Measurements from ENCODE around the gene AREL1.

Gene AREL1

DNA sequence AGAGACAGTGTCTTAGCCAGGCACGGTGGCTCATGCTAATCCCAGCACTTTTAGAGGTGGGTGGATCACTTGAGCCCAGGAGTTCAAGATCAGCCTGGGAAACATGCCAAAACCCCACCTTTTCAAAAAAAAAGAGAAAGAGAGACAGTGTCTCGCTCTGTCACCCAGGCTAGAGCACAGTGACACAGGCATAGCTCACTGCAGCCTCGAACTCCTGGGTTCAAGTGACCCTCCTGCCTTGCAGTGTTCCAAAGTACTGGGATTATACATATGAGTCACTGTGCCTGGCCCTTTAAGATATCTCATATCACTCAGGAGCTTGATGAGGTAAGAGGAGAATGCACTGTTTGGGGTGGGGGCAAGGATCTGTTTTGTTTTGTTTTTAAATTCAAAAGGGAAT lies 52.7 kb downstream of the AREL1 start:
- ChIA-PET POLR2A (no interaction called here), CTCF (no interaction called here)
- DNase-seq (ENCODE audit: extremely low spot score), result no peak
- TF ChIP-seq, protein P1, sequence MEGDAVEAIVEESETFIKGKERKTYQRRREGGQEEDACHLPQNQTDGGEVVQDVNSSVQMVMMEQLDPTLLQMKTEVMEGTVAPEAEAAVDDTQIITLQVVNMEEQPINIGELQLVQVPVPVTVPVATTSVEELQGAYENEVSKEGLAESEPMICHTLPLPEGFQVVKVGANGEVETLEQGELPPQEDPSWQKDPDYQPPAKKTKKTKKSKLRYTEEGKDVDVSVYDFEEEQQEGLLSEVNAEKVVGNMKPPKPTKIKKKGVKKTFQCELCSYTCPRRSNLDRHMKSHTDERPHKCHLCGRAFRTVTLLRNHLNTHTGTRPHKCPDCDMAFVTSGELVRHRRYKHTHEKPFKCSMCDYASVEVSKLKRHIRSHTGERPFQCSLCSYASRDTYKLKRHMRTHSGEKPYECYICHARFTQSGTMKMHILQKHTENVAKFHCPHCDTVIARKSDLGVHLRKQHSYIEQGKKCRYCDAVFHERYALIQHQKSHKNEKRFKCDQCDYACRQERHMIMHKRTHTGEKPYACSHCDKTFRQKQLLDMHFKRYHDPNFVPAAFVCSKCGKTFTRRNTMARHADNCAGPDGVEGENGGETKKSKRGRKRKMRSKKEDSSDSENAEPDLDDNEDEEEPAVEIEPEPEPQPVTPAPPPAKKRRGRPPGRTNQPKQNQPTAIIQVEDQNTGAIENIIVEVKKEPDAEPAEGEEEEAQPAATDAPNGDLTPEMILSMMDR (IDR thresholded peaks at IDR 0.05; ENCODE audit: control extremely low read depth, extremely low read depth, low read depth, missing control alignments), result no peak

DNA sequence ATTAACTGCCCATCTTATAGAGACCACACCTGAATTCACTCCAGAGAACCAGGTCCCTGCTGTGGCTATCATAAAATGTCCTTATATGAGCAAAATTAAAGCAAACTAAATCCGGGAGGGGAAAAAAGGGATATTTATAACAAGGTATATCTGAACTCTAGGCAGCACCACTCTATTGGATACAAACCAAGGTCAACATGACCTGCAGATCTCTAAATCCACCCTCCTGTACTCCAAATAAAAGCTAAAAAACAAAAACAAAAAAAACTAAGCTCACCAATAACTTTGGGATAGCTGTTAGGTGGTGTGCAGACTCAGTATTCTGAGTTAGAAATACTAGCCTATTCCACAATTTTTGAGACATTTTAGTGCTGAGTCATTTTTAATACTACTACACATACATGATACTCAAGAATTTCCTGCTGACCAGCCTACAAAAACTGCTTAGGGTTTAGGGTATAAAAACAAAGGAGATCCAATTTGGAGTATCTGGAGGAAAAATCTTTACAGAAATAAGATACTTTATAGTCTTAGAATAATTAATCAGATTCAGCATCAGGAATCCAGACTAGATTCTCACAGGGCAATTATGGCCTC lies 54.2 kb downstream of the AREL1 start:
- CTCF ChIA-PET, result no interaction called here

DNA sequence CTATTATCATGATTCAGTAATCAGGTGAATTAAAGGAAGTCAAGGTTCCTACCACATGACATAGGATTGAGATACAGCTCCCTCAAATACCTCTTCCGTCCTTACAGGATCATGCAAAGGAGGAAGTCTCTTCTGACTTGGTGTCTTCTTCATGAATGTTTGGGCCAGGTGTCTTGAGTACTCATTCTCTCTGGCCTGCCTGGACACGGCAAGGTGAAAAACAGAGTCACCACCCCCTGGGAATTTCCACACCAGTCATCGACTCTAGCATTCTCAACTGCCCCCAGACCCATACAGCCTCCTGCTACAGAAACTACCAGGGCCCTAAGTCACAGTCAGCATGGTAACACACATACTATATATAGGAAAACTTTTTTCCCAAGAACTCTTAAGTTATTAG lies 55.9 kb downstream of the AREL1 start:
- POLR2A ChIA-PET, result interaction anchor here (0.8 kb wide), 1 partner anchor 194 kb away, joined by 3 read pairs; no protein-coding TSS in a partner anchor
- DNase-seq (ENCODE audit: extremely low spot score), result no peak
- CTCF ChIA-PET, result interaction anchor here (0.8 kb wide), 1 partner anchor 48 kb away, joined by 4 read pairs; no protein-coding TSS in a partner anchor
- TF ChIP-seq, protein P1 (IDR thresholded peaks at IDR 0.05; ENCODE audit: control extremely low read depth, extremely low read depth, low read depth, missing control alignments), result no peak

More for the DNA sequence above, 54.2 kb downstream of the AREL1 start:
- POLR2A ChIA-PET, result no interaction called here
- TF ChIP-seq, protein P1 (IDR thresholded peaks at IDR 0.05; ENCODE audit: control extremely low read depth, extremely low read depth, low read depth, missing control alignments), result no peak
- DNase-seq (ENCODE audit: extremely low spot score), result no peak

DNA sequence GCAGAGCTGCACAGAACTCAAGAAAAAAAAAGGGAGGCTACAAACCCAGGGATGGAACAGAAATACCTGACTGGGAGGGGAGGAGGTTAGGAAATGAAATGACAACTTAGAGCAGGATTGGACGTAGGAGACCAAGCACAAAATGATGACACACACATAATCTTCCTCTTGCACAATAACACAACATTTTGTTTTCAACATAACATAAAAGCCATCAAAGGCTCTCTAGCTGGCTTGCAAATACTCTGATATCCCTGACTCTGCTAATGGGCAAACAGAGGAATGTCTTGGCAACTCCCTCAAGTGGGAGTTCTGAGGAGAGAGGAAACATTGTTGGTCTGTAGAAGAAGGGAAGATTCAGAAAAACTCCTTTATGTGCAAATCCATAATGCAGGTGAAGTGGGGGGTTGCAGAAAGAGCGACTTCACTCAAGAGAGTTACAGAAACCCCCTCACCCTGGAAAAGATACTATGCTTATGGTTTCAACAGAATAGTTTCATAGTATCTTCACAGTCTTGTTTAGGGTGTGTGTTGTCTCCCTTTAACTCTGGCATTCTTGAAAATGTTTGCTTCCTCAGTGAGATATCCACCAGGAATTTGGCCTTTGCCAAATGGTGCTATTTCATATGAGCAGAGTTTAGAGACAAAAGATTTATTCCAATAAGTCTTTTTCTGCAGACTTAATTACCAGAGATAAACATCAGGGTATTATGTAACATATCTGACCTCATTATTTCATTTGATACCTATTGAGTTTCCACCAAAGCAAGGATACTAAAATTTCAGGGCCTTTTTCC lies 57.1 kb downstream of the AREL1 start:
- POLR2A ChIA-PET, result no interaction called here
- DNase-seq (ENCODE audit: extremely low spot score), result no peak
- TF ChIP-seq, protein P1 (IDR thresholded peaks at IDR 0.05; ENCODE audit: control extremely low read depth, extremely low read depth, low read depth, missing control alignments), result no peak
- CTCF ChIA-PET, result interaction anchor here (1.2 to 4.4 kb wide), 4 partner anchors 10 to 43 kb away, joined by 3 to 21 read pairs (median 6); no protein-coding TSS in a partner anchor

DNA sequence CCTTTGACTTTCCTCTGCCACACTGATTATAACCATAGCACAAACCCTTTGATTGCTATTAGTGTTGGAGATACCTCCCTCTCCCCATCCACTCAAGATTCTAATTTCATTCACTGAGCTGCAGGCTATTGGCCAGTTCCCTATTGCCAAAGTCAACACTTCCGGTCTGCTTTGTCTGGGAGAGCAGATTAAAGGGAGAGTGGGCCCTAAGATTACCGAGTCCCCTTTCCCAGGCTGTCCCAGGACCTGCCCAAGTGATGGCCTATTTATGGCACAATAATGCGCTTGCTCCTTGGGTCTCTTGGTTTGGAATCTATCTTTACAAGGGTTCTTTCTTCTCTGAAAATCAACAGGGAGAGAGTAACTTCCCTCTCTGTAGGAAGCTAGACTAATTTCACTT lies 57.9 kb downstream of the AREL1 start:
- no peak for DNase-seq (ENCODE audit: extremely low spot score)
- CTCF ChIA-PET, result interaction anchor here (1.2 to 4.4 kb wide), 6 partner anchors 8 to 46 kb away, joined by 3 to 21 read pairs (median 4); no protein-coding TSS in a partner anchor
- TF ChIP-seq, protein P1 (IDR thresholded peaks at IDR 0.05; ENCODE audit: control extremely low read depth, extremely low read depth, low read depth, missing control alignments), result no peak
- POLR2A ChIA-PET, result no interaction called here

DNA sequence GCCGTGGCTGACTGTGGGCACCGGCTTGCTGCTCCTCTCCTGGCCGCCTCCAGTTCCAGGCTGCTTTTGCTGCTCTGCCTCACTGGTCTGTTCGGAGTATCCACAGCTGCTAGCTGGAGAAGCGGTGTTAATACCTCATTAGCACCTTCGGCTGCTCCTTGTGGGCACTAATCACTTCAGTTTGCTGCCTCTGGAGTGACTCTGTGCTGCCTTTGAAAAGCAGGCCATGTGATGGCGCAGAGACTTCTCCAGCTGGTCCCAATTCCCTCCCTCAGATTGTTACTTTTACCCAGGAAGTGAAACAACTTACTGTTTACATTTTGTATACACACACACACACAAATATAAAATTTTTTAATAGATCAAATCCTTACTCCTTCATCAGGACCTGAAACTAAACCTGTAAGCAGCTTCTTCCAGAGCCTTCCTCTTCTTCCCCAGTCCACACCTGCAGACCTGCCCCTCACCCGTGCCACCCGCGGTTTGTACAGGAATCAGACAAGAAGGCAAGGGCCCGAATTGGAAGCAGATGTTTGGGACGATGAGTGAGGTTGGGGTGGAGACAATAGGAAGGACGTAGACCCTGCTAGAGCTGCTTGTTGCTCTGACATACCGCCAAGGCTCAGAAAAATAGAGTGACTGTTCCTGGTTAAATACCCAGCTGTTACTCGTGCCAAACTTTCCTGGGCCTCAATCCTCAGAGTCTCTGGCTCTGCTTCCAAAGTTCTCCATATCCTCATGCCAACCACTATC lies 59.3 kb downstream of the AREL1 start:
- TF ChIP-seq, protein P1 (IDR thresholded peaks at IDR 0.05; ENCODE audit: control extremely low read depth, extremely low read depth, low read depth, missing control alignments), result no peak
- ChIA-PET CTCF (interaction anchor here (1.0 to 4.4 kb wide), 6 partner anchors 10 to 44 kb away, joined by 3 to 21 read pairs (median 4); no protein-coding TSS in a partner anchor), POLR2A (no interaction called here)
- DNase-seq (ENCODE audit: extremely low spot score), result no peak

Measured in GM10248 (cell line).